GM19467 (cell line): ENCODE data around the gene USP9X.
"Not testable (repeated sequence)": the region's sequence is repeated elsewhere in the genome, so short reads cannot be mapped to it uniquely, and the experiment has no call there.

Experiments
- ATAC-seq: cut with Tn5 transposase; IDR thresholded peaks from one replicate; pipeline ENCODE4 v1.9.1; 2021; ENCODE audit warnings: mild to moderate bottlenecking, moderate library complexity; ENCODE audit not compliant: unreplicated experiment

USP9X gene

GRCh38 chrX:41085878-41086626 lies 807 bp downstream of the USP9X start:
- no peak for ATAC-seq

- no peak for ATAC-seq
These were observed 1.3 kb downstream of the USP9X start for GRCh38 chrX:41086627-41086932.

- no peak for ATAC-seq
These were observed 2.0 kb downstream of the USP9X start for GRCh38 chrX:41087201-41087600.

GRCh38 chrX:41090568-41091238 lies 5.5 kb downstream of the USP9X start:
- ATAC-seq, result no peak

GRCh38 chrX:41092776-41093175 lies 7.5 kb downstream of the USP9X start:
- ATAC-seq, result no peak

- ATAC-seq, result no peak
These were observed 9.9 kb downstream of the USP9X start for GRCh38 chrX:41095174-41095573.

GRCh38 chrX:41095908-41096307 lies 10.7 kb downstream of the USP9X start:
- no peak for ATAC-seq

- no peak for ATAC-seq
These were observed 11.2 kb downstream of the USP9X start for GRCh38 chrX:41096339-41096955.

- ATAC-seq, result no peak
These were observed 12.1 kb downstream of the USP9X start for GRCh38 chrX:41097326-41097725.

- ATAC-seq, result no peak
These were observed 15.0 kb downstream of the USP9X start for GRCh38 chrX:41100200-41100599.

GRCh38 chrX:41100819-41101218 lies 15.6 kb downstream of the USP9X start:
- no peak for ATAC-seq

- ATAC-seq, result no peak
These were observed 19.8 kb downstream of the USP9X start for GRCh38 chrX:41105005-41105404.

- ATAC-seq, result not testable (repeated sequence)
These were observed 21.0 kb downstream of the USP9X start for GRCh38 chrX:41106257-41106656.

GRCh38 chrX:41108007-41108406 lies 22.8 kb downstream of the USP9X start:
- no peak for ATAC-seq

- ATAC-seq, result no peak
These were observed 23.4 kb downstream of the USP9X start for GRCh38 chrX:41108463-41109205.

- no peak for ATAC-seq
These were observed 25.8 kb downstream of the USP9X start for GRCh38 chrX:41110801-41111625.

GRCh38 chrX:41115104-41115425 lies 29.8 kb downstream of the USP9X start:
- ATAC-seq, result not testable (repeated sequence)

GRCh38 chrX:41116948-41117347 lies 31.7 kb downstream of the USP9X start:
- ATAC-seq, result peak; percentile 69

- no peak for ATAC-seq
These were observed 32.9 kb downstream of the USP9X start for GRCh38 chrX:41118156-41118555.

- ATAC-seq, result no peak
These were observed 34.6 kb downstream of the USP9X start for GRCh38 chrX:41119803-41120202.

GRCh38 chrX:41121766-41122165 lies 36.5 kb downstream of the USP9X start:
- no peak for ATAC-seq
